Breast epithelium (tissue), 4 donors: ENCODE results near the gene FBXL13. TPM values are rescaled to one million over a fixed set of nuclear protein-coding genes. Genes with fewer than 3 reads are reported as not detected.
"Not testable (repeated sequence)": the region's sequence is repeated elsewhere in the genome, so short reads cannot be mapped to it uniquely, and the experiment has no call there.

Experiments used
- DNase-seq, 2 donors: peaks; one replicate each; pipeline ENCODE4 v3.0.0-alpha.2; 2019; ENCODE audit warnings: low spot score in 2 of 2
- H3K27ac ChIP-seq, 2 donors: fragments of 200-600 bp; sonication (generic) in 1 of 2; one replicate each; pipeline ENCODE4 v1.5.1; 2016 to 2019; ENCODE audit warnings: mild to moderate bottlenecking in 1 of 2
- H3K27me3 ChIP-seq, 2 donors: fragments of 200-600 bp; sonication (generic) in 1 of 2; one replicate each; pipeline versions ENCODE4 v1.5.1 to v1.6.0; 2017 to 2019; ENCODE audit warnings: control low read depth in 1 of 2, mild to moderate bottlenecking in 1 of 2
- H3K36me3 ChIP-seq: fragments of 200-600 bp; one replicate; pipeline ENCODE4 v1.5.1; 2019
- H3K4me1 ChIP-seq, 2 donors: fragments of 200-600 bp; sonication (generic); one replicate each; pipeline ENCODE4 v1.5.1; 2016 to 2019; ENCODE audit warnings: control low read depth in 1 of 2
- H3K4me3 ChIP-seq, 3 donors: fragments of 200-600 bp; sonication (generic); 1 replicate in 2 of 3; 2 replicates in 1 of 3; pipeline ENCODE4 v1.5.1; 2016 to 2019; ENCODE audit warnings: mild to moderate bottlenecking in 3 of 3, moderate library complexity in 2 of 3
- H3K9me3 ChIP-seq, 2 donors: fragments of 200-600 bp; sonication (generic) in 1 of 2; one replicate each; pipeline ENCODE4 v1.5.1; 2016 to 2019; ENCODE audit warnings: control low read depth in 1 of 2
- intact Hi-C: fragments of 100-400 bp; cut with DNase I; formaldehyde crosslinking; loops from one replicate; pipeline ENCODE4 v1.15.1; 2023; ENCODE audit warnings: low total_unique reads
- total RNA-seq, 3 donors: library from RNA; depleted of rRNA; stranded (reverse); fragments of >200 nt; gene quantifications; one replicate each; pipeline ENCODE4 v1.1.0, GENCODE V29; 2016

Gene FBXL13
- total RNA-seq, 3 donors from 2014 or later: 1.1 to 4.2 (median 3.3) TPM

GRCh38 chr7:102770467-102770866, 304.1 kb downstream of the FBXL13 start:
- H3K4me1 ChIP-seq, H3K4me3 ChIP-seq, DNase-seq, intact Hi-C loops, H3K27me3 ChIP-seq, H3K36me3 ChIP-seq, H3K9me3 ChIP-seq, H3K27ac ChIP-seq: not testable (repeated sequence)

- H3K36me3 ChIP-seq, H3K27ac ChIP-seq, DNase-seq, intact Hi-C loops, H3K4me1 ChIP-seq, H3K9me3 ChIP-seq, H3K27me3 ChIP-seq, H3K4me3 ChIP-seq: not testable (repeated sequence)
Observed at GRCh38 chr7:102769657-102770192, 304.9 kb downstream of the FBXL13 start.

GRCh38 chr7:102763295-102763905, 311.2 kb downstream of the FBXL13 start:
- intact Hi-C loops, H3K9me3 ChIP-seq, H3K27me3 ChIP-seq, H3K4me1 ChIP-seq, H3K27ac ChIP-seq, H3K4me3 ChIP-seq, H3K36me3 ChIP-seq, DNase-seq: not testable (repeated sequence)

Other genes starting within 250 kb of the FBXL13 start
- gene LRRC17, start 161.8 kb downstream of the FBXL13 start, total RNA-seq: 10 to 100 TPM in 1 of 3 donors, 1 to 10 TPM in 2; 1.4 to 19.3 (median 8.2) TPM
- gene ARMC10, start 344 bp upstream of the FBXL13 start, total RNA-seq: 10 to 100 TPM; 47.0 to 55.4 (median 49.8) TPM
- gene NAPEPLD, start 74.3 kb upstream of the FBXL13 start, total RNA-seq: 10 to 100 TPM in 2 of 3 donors, 1 to 10 TPM in 1; 7.2 to 16.5 (median 12.1) TPM
- gene PMPCB, start 222.6 kb upstream of the FBXL13 start, total RNA-seq: 10 to 100 TPM; 44.2 to 63.4 (median 58.4) TPM